Stimulated activated CD4-positive, alpha-beta T cell treated with anti-CD3 and anti-CD28 coated beads, Interleukin-15, amount 100 ng/mL, for 1 hour (primary cell): ENCODE results near the gene BMP2K.

ENCODE experiments used
- DNase-seq, 2 donors: peaks; one replicate each; pipeline ENCODE4 v3.0.0-alpha.2; 2020; ENCODE audit warnings: low read depth in 1 of 2, low spot score in 1 of 2

The BMP2K gene

DNA sequence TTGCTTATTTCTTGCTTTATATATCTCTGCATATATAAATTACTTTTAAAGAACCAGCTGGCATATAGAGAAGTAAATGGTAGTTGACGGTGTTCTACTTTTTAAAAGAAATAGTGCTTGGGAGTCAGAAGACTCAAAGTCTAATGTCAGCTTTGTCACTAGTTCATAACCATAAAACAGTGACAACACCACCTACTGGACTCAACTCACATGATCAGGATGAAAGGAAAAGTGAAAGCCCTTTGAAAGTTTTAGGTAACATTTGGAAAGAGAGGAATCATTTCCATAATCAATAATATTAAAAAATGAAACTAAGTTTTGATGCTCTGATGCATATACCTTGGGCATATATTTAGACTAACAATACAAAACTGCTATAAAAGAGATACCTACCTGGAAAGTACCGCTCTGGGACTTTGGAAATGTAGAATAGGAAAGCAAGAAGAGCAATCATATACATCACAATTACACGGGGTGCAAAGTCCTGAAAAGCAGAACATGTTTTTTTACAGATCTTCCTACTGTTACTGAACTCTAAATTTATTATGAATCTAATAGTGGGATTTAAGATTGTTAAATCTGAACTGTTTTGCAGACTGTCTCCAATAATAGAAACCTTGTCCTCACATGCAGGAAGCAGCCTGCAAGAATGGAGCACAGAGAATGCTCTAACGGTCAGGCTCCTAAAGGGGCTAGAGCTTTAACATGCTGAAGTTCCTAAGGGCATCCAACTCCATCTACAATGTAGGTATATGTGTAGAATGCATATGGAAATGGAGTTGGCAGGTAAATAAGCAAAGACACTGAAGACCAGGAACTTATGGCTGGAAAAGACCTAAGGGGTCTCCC lies 147.5 kb downstream of the BMP2K start:
- no peak for DNase-seq

DNA sequence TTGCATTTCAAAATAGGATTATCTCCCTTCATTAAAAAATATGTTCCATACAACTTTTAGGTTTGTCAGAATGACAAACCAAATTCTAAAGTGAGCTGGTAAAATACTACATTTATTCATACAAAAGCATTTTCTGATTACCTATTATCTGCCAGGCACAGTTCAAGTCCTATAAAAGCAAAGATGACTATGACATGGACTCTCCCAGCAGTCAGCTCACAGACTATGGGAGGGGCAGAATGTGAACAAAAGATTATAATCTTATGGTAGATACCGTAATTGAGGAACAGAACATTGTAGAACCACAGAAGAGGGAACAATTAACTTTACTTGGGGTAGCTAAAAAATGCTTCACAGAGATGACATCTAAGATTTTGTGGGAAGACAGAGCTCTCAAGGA lies 150.7 kb downstream of the BMP2K start:
- DNase-seq, result no peak

DNA sequence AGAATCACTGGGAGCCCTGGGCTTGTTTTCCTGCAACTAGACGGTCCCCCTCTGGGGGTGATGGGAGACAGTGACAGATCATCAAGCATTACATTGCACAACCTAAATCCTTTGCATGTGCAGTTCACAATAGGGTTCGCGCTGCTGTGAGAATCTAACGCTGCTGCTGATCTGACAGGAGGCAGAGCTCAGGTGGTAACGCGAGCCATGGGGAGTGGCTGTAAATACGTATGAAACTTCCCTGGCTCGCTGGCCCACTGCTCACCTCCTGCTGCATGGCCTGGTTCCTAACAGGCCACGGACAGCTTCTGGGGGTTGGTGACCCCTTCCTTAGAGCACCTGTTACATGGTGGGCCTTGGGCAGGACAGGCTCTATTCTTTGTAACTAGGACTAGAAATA lies 152.7 kb downstream of the BMP2K start:
- no peak for DNase-seq

DNA sequence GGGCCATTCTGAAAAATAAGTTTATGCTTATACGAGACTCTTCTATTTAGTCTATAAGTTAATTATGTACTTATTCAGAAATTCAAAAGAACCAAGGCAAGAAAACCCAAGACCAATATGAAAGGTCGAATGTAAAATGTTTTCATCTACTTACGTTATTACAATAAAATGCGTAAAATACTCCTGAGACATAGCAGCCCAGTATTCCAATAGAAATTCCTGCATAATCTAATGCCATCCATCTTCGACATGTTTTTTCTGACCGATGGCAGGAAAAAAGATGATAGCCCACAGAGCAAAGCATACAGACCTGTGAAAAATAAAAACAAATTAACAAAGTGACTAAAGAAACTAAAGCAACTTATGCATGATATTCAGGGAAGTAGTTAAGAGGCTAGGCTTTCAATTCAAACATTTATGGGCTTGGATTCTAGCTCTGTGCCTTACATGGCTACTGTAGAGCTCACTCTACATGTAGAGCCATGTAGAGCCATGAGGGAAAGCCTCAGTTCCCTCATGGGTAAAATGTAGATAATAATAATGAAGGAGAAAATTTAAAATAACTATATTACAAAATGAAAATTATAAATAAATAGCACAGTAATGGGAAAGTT lies 154.0 kb downstream of the BMP2K start:
- no peak for DNase-seq

DNA sequence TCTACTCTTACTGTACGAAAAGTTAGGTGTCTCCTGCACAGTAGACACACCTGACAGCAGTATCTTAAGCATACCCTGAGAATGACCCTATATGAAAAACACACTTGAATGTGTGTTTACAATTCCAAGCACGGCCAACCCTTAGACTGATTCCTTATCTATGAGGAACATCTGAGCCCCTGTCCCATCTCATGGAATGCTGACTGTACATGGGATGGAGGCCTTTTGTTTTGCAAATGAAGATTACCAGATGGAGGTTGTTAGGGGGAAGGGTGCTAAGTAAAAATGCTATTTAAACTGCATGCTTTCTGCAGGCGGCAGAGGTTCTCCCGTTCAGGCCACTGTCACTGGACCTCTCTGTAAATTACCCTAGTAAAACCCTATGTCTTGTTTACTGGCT lies 160.8 kb downstream of the BMP2K start:
- DNase-seq, result no peak

DNA sequence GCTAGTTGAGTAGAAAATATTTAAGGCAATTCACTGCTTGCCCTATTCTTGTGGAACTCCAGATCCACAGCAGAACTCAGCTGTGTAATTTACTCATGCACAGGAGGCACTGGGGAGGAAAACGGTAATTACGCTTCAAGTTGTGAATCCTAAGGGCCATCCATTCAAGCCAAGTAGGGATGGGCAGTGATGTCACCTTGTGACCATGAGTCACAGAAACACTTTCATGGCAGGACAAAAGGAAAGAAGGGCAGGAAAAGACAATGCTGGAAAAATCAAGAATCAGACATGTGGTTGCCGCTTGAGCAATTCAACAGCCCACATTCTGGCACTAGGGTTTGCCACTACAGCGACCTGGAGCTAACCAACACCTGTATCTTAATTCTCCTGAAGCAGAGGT lies 161.7 kb downstream of the BMP2K start:
- DNase-seq, result no peak

DNA sequence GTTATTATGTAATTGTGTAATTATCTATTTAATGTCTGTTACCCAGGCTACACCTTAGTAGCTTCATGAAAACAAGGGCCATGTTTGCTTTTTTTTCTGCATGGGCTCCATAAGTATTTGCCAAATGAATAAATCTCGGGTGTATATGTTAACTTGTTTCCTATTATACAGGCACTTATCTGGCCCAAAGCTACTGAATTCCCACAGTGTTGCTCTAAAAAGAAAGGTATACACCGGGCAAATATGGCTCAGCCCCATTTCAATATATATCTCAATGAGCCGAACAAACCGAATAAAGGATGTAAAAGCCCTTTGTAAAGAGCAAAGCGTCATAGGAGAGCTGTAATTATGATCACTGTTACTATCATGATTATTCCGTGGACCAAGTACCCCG lies 162.3 kb downstream of the BMP2K start:
- DNase-seq, result no peak

DNA sequence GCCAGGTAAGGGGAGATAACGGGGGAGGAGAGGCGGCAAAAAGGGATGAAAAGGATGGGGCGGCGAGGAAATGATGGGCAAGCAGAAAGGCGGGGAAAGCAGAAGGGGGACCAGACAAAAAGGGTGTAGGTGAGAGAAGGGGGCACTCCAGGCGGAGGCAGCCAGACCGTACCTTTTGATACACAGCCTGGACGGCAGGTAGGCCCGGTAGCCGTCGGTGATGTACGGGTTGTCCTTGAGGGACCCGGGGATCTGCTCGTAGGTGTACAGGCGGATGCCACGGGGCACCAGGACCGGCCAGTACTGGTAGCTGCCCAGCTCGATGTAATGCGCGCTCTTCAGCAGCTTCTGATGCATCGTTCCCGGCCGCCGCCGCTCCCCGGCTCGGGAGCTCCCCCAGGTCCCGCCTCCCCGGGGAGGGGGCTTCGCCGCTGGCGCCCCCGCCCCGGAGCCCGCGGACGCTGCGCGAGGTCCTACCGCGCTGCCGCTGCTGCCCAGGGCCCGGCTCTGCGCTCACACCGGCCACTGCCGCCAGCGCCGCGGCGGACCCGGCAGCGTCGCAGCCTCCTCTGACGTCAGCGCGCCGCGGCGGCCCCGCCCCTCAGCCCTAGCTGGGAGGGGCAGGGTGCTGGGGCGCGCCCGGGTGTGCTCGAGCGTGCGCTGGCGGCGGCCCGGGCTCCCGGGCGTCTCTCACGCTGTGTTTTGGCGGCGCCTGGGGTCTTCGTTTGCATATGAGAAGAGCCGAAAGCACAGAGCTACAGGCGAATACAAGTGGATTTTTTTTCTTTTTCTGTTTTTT lies 162.9 kb downstream of the BMP2K start, which contains the start of gene PAQR3:
Gene PAQR3 (minus strand): TSS at position 571 of the 799 bp plus-strand sequence. CDS start 214 bp downstream, at position 357.
- DNase-seq, result peak; percentile 64 to 87

DNA sequence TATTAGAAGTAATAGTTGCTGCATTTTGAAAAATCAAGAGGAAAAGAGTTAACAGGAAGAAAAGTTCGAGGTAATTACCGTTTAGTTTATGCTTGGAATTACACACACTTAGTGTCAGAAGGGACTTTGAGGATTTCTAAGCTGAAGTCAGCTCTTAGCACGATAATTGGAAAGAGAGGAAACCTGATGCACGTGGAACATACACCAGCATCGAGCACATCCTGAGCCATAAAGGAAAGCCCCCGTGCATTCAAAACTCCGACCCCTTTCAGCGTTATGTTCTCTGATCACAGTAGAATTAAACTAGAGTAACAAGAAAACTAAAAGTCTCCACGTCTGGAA lies 163.5 kb downstream of the BMP2K start:
- DNase-seq, result no peak

DNA sequence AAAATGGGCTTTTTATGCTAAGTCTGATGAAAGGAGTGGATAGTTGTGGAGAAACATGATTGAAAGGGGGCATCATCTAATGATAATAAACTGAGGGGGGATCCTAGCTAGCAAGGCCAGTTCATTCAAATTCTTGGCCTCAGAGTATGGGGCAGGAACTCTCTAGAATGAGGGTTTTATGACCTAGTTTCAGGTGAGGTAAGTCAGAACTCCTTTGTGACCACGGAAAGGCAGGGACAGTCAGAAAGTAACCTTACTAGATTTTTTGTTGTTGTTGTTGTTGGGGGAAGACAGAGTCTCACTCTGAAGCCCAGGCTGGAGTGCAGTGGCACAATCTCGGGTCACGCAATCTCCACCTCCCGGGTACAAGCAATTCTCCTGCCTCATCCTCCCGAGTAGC lies 164.6 kb downstream of the BMP2K start:
- no peak for DNase-seq

DNA sequence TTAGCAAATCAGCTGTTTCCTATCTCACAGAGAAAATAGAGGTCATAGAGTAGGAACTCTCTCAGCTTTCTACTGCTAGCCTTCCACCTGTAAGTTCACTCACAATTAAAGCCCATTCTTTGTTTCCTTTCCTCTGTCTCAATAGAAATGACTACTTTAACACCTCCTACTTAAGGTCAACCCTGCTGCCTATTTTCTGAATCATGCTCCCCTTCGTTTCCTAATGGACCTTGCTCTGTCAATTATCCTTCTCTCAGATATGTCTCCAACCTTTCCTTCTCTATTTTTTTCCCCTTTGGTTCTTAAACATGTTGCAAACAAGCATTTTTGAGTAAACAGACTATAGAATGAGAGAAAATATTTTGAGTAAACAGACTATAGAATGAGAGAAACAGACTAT lies 168.2 kb downstream of the BMP2K start:
- DNase-seq, result no peak

DNA sequence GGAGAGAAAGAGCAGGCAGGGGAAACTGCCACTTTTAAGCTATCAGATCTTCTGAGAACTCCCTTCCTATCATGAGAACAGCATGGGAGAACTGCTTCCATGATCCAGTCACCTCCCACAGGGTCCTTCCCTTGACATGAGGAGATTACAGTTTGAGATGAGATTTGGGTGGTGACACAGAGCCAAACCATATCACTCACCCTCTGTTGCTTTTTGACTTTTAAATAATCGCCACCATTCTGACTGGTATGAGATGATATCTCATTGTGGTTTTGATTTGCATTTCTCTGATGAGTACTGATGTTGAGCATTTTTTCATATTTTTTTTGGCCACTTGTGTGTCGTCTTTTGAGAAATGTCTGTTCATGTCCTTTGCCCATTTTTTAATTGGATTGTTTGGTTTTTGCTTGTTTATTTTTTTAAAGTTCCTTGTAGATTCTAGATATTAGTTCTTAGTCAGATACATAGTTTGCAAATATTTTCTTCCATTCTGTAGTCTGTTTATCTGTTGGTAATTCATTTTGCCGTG lies 169.6 kb downstream of the BMP2K start:
- no peak for DNase-seq

DNA sequence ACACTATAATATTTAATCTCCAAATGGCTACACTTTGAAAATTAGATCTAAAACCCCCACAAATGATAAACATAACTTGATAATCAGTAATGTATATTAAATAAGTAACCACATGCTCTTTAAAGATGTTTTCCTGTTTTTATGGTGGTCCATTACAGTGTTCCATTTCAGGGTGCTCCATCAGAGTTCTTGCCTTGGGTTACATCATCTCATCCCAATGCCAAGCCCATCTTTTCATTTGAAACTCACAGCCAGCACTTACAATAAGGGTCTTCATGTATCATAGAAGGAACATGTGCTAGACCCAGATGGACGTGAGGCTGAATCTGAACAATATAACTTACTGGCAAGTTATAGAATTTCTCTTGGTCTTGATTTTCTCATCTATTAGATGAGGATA lies 173.6 kb downstream of the BMP2K start:
- no peak for DNase-seq

DNA sequence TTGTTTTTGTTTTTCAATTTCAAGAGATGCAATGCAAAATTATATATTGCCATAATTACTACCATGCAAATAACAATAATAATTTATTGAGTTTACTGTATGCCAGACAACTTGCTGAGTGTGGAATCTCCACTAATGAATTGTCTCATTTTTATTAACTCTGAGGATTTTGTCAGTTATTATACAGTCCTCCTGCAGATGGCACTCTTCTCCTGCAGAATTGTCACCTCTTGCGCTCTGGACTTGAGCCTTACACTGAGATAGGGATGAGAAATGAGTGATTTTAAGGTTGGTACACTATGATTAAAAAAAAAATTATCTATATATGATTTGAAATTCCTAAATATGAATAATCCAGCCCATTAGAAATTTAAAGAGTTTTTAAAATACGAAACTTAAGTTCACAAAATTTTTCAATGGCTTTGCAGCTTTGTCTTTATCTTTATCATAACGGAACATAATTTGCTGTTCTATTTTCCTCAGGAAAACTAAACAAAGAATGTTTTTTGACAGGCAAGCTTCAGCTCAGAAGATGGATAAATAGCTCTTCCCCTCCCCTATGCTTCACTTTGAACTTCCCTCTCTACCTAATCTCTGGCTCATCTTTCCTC lies 175.8 kb downstream of the BMP2K start:
- no peak for DNase-seq

DNA sequence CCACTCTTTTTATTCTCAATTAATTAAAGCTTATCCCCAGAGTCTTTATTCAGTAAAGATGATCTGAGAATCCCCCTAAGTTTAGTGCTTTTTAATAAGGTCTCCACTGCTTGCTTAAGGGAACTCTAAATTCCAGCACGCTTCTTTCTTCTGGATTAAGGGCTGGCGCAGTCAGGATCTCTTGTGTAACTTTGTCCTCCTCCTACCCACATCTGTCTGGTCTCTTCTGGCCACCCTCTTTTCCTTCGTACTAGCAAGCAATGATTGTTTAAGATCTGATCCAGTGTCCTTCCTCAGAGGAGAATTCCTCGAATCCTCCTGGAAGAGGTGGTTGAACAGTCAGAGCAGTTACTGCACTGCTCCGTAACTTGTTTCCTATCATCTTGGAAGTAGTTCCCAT lies 177.1 kb downstream of the BMP2K start:
- DNase-seq, result no peak

DNA sequence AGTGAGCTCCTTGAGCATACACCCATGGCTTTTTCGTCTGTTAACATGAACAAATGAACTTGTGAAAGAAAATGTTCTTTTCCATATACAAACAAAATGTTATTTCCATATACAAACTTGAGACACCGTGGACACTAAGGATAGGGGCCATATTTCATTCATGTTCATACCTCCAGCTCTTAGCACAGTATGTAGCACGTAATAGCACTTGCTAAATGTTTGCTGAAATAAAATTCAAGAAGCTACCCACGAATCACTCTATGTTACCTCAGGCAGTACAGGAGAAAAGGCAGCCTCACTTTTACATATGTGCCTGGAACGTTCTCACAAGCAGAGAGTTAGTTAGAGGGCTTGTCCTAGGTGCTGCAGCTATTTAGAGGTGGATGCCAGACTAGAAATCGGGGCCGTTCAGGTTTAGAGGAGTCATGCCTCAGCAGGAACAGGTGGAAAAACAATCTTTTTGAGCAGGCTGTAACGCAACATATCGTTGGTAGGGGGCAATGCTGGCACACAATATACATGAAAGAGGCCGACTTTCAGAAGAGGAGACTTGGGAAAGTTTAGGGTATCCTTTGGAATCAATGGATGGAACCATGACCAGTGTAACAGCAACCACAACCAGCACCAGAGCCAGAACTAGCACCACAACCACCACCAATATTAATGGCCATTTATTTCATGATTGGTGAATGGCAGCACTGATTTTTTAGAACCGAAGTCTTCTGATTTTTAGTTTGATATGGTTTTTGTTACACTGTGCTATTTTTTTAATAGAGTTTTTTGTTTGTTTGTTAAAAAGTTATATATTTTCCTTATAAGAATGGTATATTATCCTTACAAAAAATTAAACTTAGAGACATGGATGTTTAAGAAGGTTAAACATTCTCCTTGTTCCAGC lies 177.9 kb downstream of the BMP2K start:
- no peak for DNase-seq

DNA sequence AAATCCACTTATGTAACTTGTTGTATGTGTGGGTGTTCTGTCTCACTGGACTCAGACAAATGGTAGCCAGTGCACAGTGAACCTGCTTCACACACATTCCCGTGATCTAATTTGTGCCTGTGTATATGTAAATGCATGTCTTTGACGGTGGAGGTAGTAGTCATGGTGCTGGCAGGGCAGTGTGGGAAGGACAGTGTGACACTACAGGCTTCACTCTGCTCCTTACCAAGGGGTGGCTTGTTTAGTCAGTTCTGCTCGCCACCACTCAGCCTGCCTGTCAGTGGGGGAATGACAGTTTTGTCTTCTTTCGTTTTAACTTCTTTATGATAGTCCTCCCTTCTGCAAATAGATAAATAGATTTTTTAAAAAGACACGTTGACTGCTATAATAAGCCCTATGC lies 180.8 kb downstream of the BMP2K start:
- no peak for DNase-seq

DNA sequence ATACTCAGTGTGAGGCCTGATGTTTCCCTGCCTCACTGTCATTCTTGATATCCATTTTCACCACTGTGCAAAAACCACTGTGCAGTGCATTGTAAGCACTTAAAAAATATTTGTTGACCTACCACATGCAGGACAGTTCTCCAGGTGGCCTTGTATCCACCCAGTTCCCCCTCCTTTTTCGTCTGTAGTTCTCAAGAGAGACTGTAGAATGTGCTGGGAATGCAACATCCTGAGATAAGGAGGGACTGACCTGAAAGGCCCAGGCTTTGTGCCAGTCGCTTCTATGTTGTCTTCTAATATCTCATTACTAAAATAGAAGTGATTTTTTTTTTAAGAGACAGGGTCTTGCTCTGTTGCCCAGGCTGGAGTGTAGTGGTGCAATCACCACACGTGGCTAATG lies 184.8 kb downstream of the BMP2K start:
- no peak for DNase-seq
